ENCODE results near the gene SLAMF7.

Gene SLAMF7

GRCh38 chr1:160747717-160748116 is 8.7 kb downstream of the SLAMF7 start:
- DNase-seq, result no peak

- DNase-seq, result peak in 1 of 2 experiments; percentile 13
Observed at GRCh38 chr1:160748181-160748877, 9.3 kb downstream of the SLAMF7 start.

GRCh38 chr1:160748878-160749269 is 9.8 kb downstream of the SLAMF7 start:
- DNase-seq, result no peak

- DNase-seq, result no peak
Observed at GRCh38 chr1:160750608-160751007, 11.6 kb downstream of the SLAMF7 start.

GRCh38 chr1:160752406-160752805 is 13.4 kb downstream of the SLAMF7 start:
- DNase-seq, result no peak

- DNase-seq, result no peak
Observed at GRCh38 chr1:160752924-160753323, 13.9 kb downstream of the SLAMF7 start.

- DNase-seq, result no peak
Observed at GRCh38 chr1:160753594-160753993, 14.5 kb downstream of the SLAMF7 start.

GRCh38 chr1:160755461-160755860 is 16.4 kb downstream of the SLAMF7 start:
- DNase-seq, result no peak

- no peak for DNase-seq
Observed at GRCh38 chr1:160755911-160756848, 17.1 kb downstream of the SLAMF7 start.

- no peak for DNase-seq
Observed at GRCh38 chr1:160756849-160757201, 17.8 kb downstream of the SLAMF7 start.

- no peak for DNase-seq
Observed at GRCh38 chr1:160758521-160758920, 19.5 kb downstream of the SLAMF7 start.

GRCh38 chr1:160759740-160760139 is 20.7 kb downstream of the SLAMF7 start:
- DNase-seq, result no peak

- no peak for DNase-seq
Observed at GRCh38 chr1:160761046-160761445, 22.0 kb downstream of the SLAMF7 start.

- no peak for DNase-seq
Observed at GRCh38 chr1:160761886-160762285, 22.8 kb downstream of the SLAMF7 start.

- DNase-seq, result no peak
Observed at GRCh38 chr1:160763993-160764392, 24.9 kb downstream of the SLAMF7 start.

- DNase-seq, result no peak
Observed at GRCh38 chr1:160767395-160768294, 28.6 kb downstream of the SLAMF7 start.

GRCh38 chr1:160768295-160768657 is 29.2 kb downstream of the SLAMF7 start:
- DNase-seq, result peak; percentile 29 to 68

- DNase-seq, result no peak
Observed at GRCh38 chr1:160772331-160772730, 33.3 kb downstream of the SLAMF7 start.

GRCh38 chr1:160773093-160773492 is 34.0 kb downstream of the SLAMF7 start:
- no peak for DNase-seq

GRCh38 chr1:160774886-160775719 is 36.1 kb downstream of the SLAMF7 start:
- no peak for DNase-seq

GRCh38 chr1:160776178-160776577 is 37.1 kb downstream of the SLAMF7 start:
- DNase-seq, result no peak

GRCh38 chr1:160777486-160778089 is 38.5 kb downstream of the SLAMF7 start:
- peak; percentile 23 to 84 for DNase-seq

Data from NCI-H526 (cell line).